Subcutaneous abdominal adipose tissue (tissue), 5 donors: ENCODE measurements around the gene SLC18A3.

Experiments
- H3K27ac ChIP-seq: one replicate; pipeline ENCODE4 v1.7.0; 2013; ENCODE audit warnings: low read depth, mild to moderate bottlenecking, inconsistent platforms, low read length, moderate library complexity
- H3K27me3 ChIP-seq, 5 donors: one replicate each; pipeline ENCODE4 v1.7.0; 2013; ENCODE audit warnings: low read length in 5 of 5, inconsistent platforms in 1 of 5; ENCODE audit not compliant: control insufficient read depth in 5 of 5, insufficient read depth in 4 of 5
- H3K36me3 ChIP-seq, 5 donors: one replicate each; pipeline ENCODE4 v1.7.0; 2013; ENCODE audit warnings: low read length in 5 of 5; ENCODE audit not compliant: control insufficient read depth in 5 of 5, insufficient read depth in 5 of 5
- H3K4me1 ChIP-seq, 5 donors: one replicate each; pipeline ENCODE4 v1.7.0; 2013; ENCODE audit warnings: low read length in 5 of 5, mild to moderate bottlenecking in 3 of 5, moderate library complexity in 1 of 5; ENCODE audit not compliant: control insufficient read depth in 5 of 5, insufficient read depth in 5 of 5
- H3K4me3 ChIP-seq, 5 donors: one replicate each; pipeline ENCODE4 v1.7.0; 2013; ENCODE audit warnings: low read length in 5 of 5, low read depth in 1 of 5
- H3K9ac ChIP-seq, 5 donors: one replicate each; pipeline ENCODE4 v1.7.0; 2013; ENCODE audit warnings: low read length in 5 of 5, mild to moderate bottlenecking in 4 of 5, moderate library complexity in 3 of 5
- H3K9me3 ChIP-seq, 5 donors: one replicate each; pipeline ENCODE4 v1.7.0; 2013; ENCODE audit warnings: low read length in 5 of 5; ENCODE audit not compliant: control insufficient read depth in 5 of 5
- donor health status: healthy.
- donor health status: healthy.
- donor health status: healthy.
- donor health status: healthy.
- donor health status: healthy.

The SLC18A3 gene

DNA sequence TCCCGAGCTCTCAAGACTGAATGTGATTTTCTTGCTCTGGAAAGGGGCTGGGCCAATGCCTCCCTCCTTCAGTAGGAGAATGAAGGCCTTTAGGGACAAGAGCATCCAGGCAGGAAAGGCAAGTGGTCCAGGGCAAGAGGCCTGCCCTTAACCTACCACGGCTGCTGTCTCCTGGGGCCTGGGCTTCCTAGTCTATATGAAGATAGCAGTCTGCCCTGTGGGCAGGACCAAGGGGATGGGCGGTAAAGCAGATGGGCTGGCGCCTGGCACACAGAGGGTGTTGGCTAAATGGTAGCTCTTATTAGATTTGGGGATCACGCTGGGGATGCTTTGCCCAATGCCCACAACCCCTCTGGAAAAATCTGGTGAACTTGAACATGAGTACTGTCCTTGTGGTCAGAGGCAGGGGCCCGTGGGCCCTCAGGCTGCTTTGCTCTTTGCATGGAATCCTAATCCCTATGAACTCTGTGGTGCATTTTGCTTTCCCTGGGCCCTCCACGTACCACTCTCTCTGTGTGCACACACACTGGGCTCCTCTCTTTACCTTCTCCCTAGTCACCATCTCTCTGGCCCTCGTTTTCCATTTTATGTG, 24.1 kb downstream of the SLC18A3 start:
- Histone ChIP-seq H3K9ac (no peak overlapping the region), H3K36me3 (no peaks in the 10 kb centered on the region), H3K9me3 (no peaks in the 10 kb centered on the region), H3K4me3 (no peak overlapping the region), H3K27me3 (peaks cover 0 to 8% (median 0%) of the 10 kb centered on the region in 5 donors), H3K4me1 (no peaks in the 10 kb centered on the region), H3K27ac (no peak overlapping the region)

DNA sequence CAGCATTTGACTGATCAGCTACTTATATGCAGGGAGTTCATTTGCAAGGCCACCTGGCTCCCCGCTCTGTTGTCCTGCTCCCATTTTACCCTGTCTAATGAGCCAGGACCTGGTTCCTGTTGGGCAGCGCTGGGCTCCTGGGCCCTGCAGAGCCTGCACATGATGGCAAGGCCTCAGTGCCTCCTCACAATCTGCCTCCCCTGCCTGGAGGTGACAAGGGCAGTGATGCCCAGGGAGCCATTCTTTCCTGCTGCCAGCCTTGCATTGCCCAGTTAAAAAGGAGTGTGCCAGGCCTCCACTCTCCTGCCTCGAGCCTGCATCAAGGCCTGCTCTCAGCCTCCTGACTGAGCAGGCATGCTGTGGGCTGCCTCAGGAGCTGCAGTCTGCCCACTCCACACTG, 32.2 kb downstream of the SLC18A3 start:
- Histone ChIP-seq H3K9ac (no peak overlapping the region), H3K9me3 (no peaks in the 10 kb centered on the region), H3K4me3 (no peak overlapping the region), H3K27me3 (peaks cover 4 to 36% (median 17%) of the 10 kb centered on the region in 5 donors), H3K4me1 (peaks cover 0 to 7% (median 0%) of the 10 kb centered on the region in 5 donors), H3K36me3 (no peaks in the 10 kb centered on the region), H3K27ac (no peak overlapping the region)

DNA sequence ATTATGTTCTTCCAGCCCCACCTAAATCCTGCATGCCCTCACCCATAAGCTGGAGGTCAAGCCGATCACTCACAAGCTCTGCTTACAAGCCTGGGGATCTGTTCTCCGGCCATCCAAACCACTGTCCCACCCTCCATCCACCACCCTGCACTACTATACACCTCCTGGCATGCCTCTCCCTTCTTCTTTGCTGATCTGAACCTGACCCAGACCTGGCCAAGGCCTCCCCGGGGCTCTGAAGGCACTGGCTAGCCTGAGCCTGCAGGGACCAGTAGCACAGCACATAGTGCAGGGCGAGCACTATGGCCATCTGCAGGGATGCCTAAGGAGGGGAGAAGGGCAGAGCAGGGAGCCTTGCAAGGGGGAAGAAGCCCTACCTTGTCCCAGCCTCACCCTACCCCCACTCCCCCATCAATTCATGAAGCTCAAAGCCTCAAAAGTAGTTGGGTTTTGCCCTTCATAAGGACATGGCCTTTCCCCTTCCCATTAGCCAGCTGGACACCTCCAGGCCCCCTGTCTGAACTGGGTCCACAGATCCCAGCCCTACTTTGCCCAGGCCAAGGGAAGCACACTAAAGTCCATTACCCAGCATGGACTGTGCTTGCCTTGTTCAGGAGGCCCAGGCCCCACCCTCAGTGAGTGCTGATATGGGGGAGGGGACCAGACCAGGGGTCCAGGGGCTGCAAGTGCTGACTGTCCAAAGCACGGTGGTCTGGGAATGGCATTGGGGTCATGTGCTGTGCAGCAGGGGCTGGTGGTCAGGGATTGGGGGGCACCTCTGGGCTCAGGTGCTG, 33.3 kb downstream of the SLC18A3 start:
- peaks cover 4 to 40% (median 20%) of the 10 kb centered on the region in 5 donors for H3K27me3 ChIP-seq
- no peak overlapping the region for H3K27ac ChIP-seq
- H3K4me1 ChIP-seq, result peaks cover 0 to 7% (median 0%) of the 10 kb centered on the region in 5 donors
- H3K9ac ChIP-seq, result no peak overlapping the region
- H3K9me3 ChIP-seq, result no peaks in the 10 kb centered on the region
- H3K4me3 ChIP-seq, result no peak overlapping the region
- no peaks in the 10 kb centered on the region for H3K36me3 ChIP-seq

DNA sequence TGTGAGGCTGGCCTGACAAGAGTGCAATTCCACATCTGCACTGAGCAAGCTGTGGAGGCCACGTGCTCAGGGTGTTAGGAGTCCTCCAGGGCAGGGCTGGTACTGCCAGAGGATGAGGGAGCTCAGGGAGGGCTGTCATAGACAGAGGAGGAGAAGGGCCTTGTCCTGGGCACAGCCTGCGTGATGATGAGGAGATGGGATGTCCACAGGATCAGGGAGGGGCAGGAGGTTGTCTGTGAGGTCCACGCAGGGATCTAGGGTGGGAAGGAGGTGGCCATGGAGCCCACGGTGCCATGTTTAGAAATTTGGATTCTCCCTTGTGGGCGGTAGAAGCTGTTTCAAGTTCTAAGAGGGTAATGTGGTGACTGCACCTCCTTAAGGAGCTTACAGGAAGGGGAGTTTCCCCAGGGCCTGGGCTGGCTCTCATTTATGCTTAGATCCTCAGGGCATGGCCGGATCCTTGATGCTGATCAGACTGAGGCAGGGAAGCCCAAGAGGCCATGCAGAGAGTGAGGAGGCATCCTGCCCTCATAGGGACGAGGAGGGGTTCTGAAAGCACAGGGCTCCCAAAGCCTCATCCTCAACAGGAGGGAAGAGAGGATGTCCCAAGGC, 34.0 kb downstream of the SLC18A3 start:
- Histone ChIP-seq H3K36me3 (no peaks in the 10 kb centered on the region), H3K27me3 (peaks cover 4 to 41% (median 20%) of the 10 kb centered on the region in 5 donors), H3K9me3 (no peaks in the 10 kb centered on the region), H3K27ac (no peak overlapping the region), H3K4me3 (no peak overlapping the region), H3K9ac (no peak overlapping the region), H3K4me1 (peaks cover 0 to 7% (median 0%) of the 10 kb centered on the region in 5 donors)

DNA sequence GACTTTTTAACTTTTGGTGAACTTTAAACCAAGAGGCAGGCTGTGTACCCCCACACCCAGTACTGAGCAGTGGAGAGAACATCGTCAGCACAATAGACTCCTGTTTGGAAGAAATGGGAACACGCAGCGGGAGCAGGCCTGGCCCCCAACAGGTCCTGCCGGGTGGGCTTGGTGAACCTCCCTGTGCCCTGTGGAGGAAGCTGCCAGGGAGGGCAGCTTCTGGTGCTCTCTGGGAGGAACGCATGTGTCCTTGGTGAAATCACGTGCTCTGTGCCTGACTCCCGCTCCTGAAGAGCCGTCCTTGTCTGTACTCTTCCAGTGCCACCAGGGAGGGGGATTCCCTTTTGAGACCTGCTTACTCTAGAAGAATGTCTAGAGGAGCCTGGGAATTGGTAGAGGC, 35.3 kb downstream of the SLC18A3 start:
- no peaks in the 10 kb centered on the region for H3K36me3 ChIP-seq
- H3K27ac ChIP-seq, result no peak overlapping the region
- H3K4me1 ChIP-seq, result peaks cover 0 to 7% (median 0%) of the 10 kb centered on the region in 5 donors
- H3K4me3 ChIP-seq, result no peak overlapping the region
- H3K9ac ChIP-seq, result no peak overlapping the region
- no peaks in the 10 kb centered on the region for H3K9me3 ChIP-seq
- peaks cover 4 to 46% (median 20%) of the 10 kb centered on the region in 5 donors for H3K27me3 ChIP-seq

DNA sequence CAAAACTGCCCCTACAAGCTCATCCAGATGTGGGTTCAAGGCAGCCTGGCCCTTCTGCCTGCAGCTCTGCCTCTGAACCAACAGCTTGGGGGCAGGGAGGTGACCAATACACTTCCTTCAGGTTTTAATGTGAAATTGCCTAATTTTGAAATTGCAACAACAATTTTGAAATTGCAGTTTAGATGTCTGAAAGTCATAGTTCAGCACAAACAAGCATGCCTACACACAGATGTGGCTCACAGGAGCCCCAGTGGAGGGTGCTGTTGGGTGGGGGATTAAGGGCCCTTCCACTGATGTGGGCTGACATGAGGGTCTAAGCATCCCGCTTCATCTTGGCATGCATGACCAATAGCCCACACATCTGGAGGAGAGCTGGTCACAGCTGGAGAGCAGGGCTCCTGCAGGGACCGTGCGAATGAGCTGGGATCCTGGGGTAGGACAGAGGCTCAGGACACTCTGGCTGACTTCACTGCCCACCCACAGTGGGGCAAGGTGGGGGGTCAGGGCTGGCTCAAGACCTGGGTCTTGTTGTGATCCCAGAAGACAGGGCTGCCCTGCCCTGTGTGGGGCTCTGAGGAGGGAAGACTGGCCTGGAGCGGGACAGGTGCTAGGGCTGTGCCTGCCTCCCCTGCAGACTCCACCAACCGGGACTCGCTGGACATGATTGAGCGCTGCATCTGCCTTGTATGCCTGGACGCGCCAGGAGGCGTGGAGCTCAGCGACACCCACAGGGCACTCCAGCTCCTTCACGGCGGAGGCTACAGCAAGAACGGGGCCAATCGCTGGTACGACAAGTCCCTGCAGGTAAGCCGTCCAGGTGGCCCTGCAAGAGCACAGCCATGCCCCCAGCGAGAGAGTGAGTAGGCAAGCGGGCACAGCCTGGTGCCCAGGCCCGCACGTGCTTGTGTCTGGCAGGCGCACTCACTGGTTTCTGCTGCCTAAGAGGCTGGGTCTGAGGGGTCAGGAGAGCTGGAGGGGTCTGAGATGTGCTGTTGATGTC, 36.1 kb downstream of the SLC18A3 start:
- Histone ChIP-seq H3K27ac (no peak overlapping the region), H3K9me3 (no peaks in the 10 kb centered on the region), H3K36me3 (no peaks in the 10 kb centered on the region), H3K27me3 (peaks cover 0 to 49% (median 24%) of the 10 kb centered on the region in 5 donors), H3K9ac (no peak overlapping the region), H3K4me1 (peaks cover 0 to 7% (median 0%) of the 10 kb centered on the region in 5 donors), H3K4me3 (no peak overlapping the region)

DNA sequence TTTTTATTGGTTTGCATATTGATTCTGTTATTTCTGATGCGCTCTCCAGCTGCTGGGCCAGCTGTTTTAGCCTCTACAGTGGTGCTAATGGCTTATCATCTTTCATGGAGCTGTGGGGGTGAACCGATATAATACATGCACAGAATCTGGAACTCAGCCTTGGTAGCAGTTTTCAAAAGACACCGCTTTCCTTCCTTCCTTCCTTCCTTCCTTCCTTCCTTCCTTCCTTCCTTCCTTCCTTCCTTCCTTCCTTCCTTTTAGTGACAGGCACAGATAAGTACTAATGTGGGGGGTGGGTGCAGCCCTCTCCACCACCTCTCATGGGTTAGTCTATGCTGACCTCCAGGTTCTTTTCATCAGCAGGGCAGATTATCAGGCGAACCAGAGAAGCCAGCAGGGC, 37.4 kb downstream of the SLC18A3 start:
- Histone ChIP-seq H3K4me3 (no peak overlapping the region), H3K27me3 (peaks cover 0 to 45% (median 15%) of the 10 kb centered on the region in 5 donors)

DNA sequence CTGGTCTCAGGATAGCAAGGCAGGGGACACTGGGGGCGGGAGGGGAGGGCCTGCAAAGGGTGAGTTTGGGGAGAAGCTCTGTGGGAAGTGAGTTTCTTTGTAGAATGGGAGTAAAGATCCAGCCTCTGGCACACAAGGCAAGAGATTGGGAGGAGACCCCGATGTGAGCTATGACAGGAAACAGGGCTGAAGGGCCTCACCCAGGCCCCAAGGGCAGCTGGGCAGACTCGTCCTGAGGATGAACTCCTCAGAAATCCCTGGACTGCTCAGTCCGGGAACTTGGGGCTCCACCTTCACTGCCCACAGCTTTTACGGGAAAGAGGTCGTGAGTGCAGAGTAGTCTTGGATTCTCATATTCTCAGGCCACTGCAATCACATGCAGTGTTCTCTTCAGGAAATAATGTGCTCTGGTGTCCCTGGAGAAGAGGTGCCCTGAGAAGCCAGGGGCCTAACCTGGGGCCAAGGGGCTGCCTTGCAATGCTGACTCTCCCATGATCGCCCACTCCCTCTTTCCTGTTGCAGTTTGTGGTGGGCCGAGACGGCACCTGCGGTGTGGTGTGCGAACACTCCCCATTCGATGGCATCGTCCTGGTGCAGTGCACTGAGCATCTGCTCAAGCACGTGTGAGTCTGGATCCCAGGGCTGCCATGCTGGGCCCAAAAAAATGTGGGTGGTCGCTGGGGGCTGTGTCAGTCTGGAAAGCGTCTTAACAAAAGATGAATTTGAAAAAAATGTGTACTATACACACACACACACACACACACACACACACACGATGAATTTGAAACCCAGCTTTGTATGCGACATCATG, 38.1 kb downstream of the SLC18A3 start:
- no peaks in the 10 kb centered on the region for H3K9me3 ChIP-seq
- H3K4me1 ChIP-seq, result peaks cover 0 to 7% (median 0%) of the 10 kb centered on the region in 5 donors
- H3K36me3 ChIP-seq, result no peaks in the 10 kb centered on the region
- H3K9ac ChIP-seq, result no peak overlapping the region
- no peak overlapping the region for H3K27ac ChIP-seq
- no peak overlapping the region for H3K4me3 ChIP-seq
- H3K27me3 ChIP-seq, result peaks cover 0 to 39% (median 15%) of the 10 kb centered on the region in 5 donors

More for the DNA sequence above, 37.4 kb downstream of the SLC18A3 start:
- Histone ChIP-seq H3K9ac (no peak overlapping the region), H3K9me3 (no peaks in the 10 kb centered on the region), H3K36me3 (no peaks in the 10 kb centered on the region), H3K27ac (no peak overlapping the region), H3K4me1 (peaks cover 0 to 7% (median 0%) of the 10 kb centered on the region in 5 donors)

DNA sequence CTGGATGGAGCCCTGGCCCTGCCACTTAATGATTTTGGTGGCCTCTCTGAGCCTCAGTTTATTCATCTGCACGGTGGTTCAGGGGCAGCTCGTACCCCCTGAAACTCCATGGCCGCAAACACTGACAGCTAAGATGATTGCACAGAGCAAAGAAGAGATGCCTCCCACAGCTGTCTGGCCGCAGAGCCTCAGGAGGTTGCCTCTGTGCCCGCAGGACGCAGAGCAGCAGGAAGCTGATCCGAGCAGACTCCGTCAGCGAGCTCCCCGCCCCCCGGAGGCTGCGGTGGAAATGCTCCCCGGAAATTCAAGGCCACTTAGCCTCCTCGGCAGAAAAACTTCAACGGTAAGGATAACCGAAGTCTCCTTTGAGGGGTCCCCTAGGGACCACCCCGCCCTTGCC, 39.2 kb downstream of the SLC18A3 start:
- no peaks in the 10 kb centered on the region for H3K36me3 ChIP-seq
- peaks cover 0 to 28% (median 13%) of the 10 kb centered on the region in 5 donors for H3K27me3 ChIP-seq
- peaks cover 0 to 7% (median 0%) of the 10 kb centered on the region in 5 donors for H3K4me1 ChIP-seq
- H3K4me3 ChIP-seq, result no peak overlapping the region
- H3K27ac ChIP-seq, result no peak overlapping the region
- no peak overlapping the region for H3K9ac ChIP-seq
- no peaks in the 10 kb centered on the region for H3K9me3 ChIP-seq
